AG09319 (cell line): ENCODE results near the gene HRH4.

Source experiments
- DNase-seq: peaks from one replicate; pipeline ENCODE4 v3.0.0-alpha.2; 2010; ENCODE audit warnings: low read depth; ENCODE audit errors: extremely low read depth
- TF ChIP-seq, protein P1 (sequence below): IDR thresholded peaks from 2 replicates; pipeline ENCODE4 v1.5.1; 2011; ENCODE audit warnings: low read depth, mild to moderate bottlenecking, inconsistent platforms, low read length, moderate library complexity

HRH4 gene

DNA sequence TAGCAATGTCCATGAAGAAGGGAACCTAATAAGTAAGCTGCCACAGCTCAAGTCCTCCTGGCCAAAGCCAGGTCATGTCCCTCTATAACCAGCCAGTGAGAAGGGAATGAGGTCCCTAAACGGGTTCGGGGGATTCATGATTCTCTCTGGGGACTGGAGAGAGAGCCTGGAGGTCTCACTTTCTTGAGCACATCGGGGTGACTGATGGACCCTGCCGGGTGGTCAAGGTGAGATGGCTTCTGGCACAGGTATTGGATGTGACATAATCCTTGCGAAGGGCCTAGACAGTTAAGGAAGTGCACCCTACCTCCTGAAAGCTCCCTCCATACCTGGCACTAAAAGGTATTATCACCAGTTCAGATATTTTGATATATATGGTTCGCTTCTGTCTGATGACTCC, 45.7 kb downstream of the HRH4 start:
- TF ChIP-seq, protein P1, sequence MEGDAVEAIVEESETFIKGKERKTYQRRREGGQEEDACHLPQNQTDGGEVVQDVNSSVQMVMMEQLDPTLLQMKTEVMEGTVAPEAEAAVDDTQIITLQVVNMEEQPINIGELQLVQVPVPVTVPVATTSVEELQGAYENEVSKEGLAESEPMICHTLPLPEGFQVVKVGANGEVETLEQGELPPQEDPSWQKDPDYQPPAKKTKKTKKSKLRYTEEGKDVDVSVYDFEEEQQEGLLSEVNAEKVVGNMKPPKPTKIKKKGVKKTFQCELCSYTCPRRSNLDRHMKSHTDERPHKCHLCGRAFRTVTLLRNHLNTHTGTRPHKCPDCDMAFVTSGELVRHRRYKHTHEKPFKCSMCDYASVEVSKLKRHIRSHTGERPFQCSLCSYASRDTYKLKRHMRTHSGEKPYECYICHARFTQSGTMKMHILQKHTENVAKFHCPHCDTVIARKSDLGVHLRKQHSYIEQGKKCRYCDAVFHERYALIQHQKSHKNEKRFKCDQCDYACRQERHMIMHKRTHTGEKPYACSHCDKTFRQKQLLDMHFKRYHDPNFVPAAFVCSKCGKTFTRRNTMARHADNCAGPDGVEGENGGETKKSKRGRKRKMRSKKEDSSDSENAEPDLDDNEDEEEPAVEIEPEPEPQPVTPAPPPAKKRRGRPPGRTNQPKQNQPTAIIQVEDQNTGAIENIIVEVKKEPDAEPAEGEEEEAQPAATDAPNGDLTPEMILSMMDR, result no peak
- DNase-seq, result no peak

DNA sequence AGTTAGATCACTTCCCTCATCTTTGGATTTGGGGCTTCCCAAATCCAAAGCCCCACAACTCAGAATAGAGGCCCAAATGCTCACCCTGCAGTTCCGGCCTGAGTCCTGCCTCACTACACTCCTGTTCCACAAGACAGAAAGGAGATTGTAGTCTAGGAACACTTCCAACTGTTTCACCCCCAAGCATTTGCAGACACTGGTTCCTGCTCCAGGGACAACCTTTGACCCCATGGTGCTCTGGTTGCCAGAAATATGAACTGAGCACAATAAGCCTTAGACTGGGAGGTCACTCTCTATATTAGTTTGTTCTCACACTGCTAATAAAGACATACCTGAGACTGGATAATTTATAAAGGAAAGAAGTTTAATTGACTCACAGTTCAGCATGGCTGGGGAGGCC, 49.0 kb downstream of the HRH4 start:
- TF ChIP-seq, protein P1, result no peak
- no peak for DNase-seq

DNA sequence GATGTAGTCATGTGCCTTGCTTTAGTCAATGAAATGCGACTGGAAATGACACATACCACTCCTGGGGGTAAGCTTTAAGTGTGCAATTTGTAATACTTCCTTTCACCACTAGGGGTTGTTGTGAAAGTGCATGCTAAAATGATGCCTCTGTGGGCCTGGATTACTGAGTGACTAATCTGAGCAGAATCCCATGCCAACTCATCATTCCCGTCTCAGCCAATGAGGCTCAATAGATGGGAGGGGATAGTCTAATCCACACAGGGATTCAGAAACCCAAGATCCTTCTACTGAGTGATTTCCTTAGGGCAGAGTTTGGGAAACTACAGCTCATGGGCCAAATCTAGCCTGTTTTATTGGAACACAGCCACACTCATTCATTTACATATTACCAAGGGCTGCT, 54.0 kb downstream of the HRH4 start:
- TF ChIP-seq, protein P1, result peak; percentile 30
- no peak for DNase-seq

DNA sequence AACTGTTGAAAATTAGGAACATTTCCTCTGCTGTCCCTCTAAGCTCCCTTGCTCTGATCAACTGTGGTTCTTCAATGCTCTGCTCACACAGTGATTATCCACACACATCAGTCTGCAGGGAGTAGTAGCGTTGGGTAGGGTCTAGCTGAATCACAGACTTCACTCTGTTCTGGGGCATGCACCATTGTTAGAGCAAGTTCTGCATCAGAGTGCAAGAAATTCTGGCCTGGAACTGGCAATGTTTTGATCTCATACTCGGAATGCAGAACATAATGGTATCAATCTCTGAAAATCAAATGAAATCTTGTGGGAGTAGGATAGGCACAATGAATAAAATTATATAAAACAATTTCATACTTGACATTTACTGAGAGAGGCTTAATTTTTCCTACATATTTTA, 55.3 kb downstream of the HRH4 start:
- no peak for DNase-seq
- TF ChIP-seq, protein P1, result no peak

DNA sequence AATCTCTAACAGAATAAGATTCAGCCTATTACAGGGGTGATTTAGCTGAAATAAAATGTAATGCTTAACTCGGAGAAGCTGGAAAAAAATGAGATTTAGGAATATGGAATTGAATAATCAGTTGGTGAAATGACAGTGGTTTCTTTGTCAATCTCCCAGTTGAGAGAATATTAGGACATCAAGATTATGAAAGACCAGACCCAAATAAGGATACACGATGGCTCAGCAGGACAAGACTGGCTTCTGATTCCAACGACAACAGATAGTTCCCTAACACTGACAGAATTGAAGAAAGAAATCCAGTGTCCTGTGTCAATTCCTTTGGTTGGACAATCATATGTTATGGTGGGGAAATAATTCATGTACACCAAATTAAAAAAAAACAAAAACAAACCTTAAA, 55.8 kb downstream of the HRH4 start:
- TF ChIP-seq, protein P1, result no peak

DNA sequence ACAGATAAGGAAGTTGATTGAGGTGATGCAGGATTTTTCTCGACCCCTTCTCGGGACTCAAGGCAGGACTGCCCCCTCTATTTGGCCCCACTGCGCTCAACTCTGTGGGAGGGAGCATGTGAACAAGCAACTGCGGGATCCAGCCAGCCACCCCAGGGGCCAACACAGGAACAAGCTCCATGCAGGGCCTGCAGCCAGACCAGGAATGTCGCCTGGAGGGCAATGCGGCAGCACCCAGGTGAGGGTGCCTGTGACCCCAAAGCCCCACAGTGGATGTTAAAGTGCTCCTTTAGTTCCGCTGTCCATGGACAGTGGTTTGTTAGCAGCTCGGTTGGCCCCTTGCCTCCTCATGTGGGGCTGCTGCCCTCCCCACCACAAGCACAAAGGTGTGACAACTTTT, 57.1 kb downstream of the HRH4 start:
- TF ChIP-seq, protein P1, result no peak
- no peak for DNase-seq

More for the DNA sequence above, 55.8 kb downstream of the HRH4 start:
- no peak for DNase-seq

DNA sequence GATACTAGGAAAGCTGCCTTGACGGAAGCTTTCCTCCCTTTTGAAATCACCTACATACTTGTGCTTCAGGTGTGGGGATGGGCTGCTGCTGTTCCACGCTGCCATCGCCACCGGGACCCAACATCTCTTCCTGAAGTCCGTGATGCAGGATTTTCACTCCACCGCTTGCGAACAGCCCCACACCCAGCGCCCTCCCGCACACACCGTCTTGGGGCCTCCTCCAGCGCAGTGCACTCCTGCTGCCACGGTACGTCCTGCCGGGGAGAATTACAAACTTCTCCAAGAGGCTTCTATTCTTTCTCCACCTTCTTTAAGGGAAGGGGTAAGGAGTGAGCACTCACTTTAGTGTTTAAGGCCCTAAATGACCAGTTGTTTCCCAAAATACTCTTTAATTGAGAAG, 58.2 kb downstream of the HRH4 start:
- no peak for DNase-seq
- TF ChIP-seq, protein P1, result no peak
